HepG2 (cell line): ENCODE measurements around the gene POU4F2. TPM values are rescaled to one million over a fixed set of nuclear protein-coding genes. Genes with fewer than 3 reads are reported as not detected.

Source experiments
- ATAC-seq: fragments of 200-7000 bp; cut with Tn5 transposase; 3 replicates; pipeline ENCODE4 v1.9.1; 2020; ENCODE audit warnings: mild to moderate bottlenecking, moderate library complexity
- BruUV-seq: library from RNA; stranded (reverse); fragments of 400-500 nt; replicated peaks from 2 replicates; lab custom pipeline; 2021; lab: Mats Ljungman, UMichigan
- CTCF ChIA-PET: fragments of 300-600 bp; formaldehyde crosslinking; extraction: SDS; loops from one replicate; lab custom pipeline; 2021; ENCODE audit warnings: low total read pairs, inconsistent platforms, low intra/inter-chr PET ratio; lab: Yijun Ruan, JAX
- POLR2A ChIA-PET: fragments of 350-600 bp; sonication (Branson Sonifier 250); formaldehyde crosslinking; loops from one replicate; lab custom pipeline; 2020; ENCODE audit warnings: antibody characterized with exemption, inconsistent platforms; lab: Yijun Ruan, JAX
- DNase-seq: peaks from one replicate; pipeline ENCODE4 v3.0.0-alpha.2; 2015; ENCODE audit warnings: low spot score
- FAIRE-seq: peaks from 3 replicates; lab custom pipeline; 2011; peaks lifted over from hg19 to GRCh38; lab: Jason Lieb, UNC
- H2AFZ ChIP-seq: one replicate; pipeline ENCODE4 v1.6.1; 2011; ENCODE audit warnings: low read length, inconsistent platforms
- H3K27ac ChIP-seq: fragments of 300-600 bp; 3 replicates; pipeline ENCODE4 v1.8.0; 2011; ENCODE audit warnings: mixed run types, mild to moderate bottlenecking, mixed read lengths, low read length, inconsistent platforms; ENCODE audit not compliant: insufficient read depth; ENCODE audit errors: extremely low read length
- H3K27me3 ChIP-seq, 2 experiments: fragments of 200-600 bp in 1 of 2; 2 replicates in 1 of 2; 3 replicates in 1 of 2; pipeline versions ENCODE4 v1.6.0 to v1.8.0; 2011; ENCODE audit warnings: low read length in 2 of 2, mild to moderate bottlenecking in 2 of 2, moderate library complexity in 2 of 2, inconsistent platforms in 1 of 2; ENCODE audit not compliant: insufficient read depth in 2 of 2, control insufficient read depth in 1 of 2
- H3K36me3 ChIP-seq, 2 experiments: fragments of 200-600 bp in 1 of 2; replicated peaks in 1 of 2; 2 replicates in 1 of 2; 3 replicates in 1 of 2; pipeline versions ENCODE4 v1.5.1 to v1.8.0; 2011; ENCODE audit warnings: low read length in 2 of 2, inconsistent platforms in 1 of 2; ENCODE audit not compliant: insufficient read depth in 2 of 2, control insufficient read depth in 1 of 2
- H3K4me1 ChIP-seq: 2 replicates; pipeline ENCODE4 v1.5.1; 2012; ENCODE audit warnings: low read length, inconsistent platforms; ENCODE audit not compliant: insufficient read depth
- H3K4me2 ChIP-seq: 2 replicates; pipeline ENCODE4 v1.6.0; 2011; ENCODE audit warnings: low read depth, low read length, inconsistent platforms
- H3K4me3 ChIP-seq, 3 experiments: fragments of 200-600 bp in 1 of 3; sonication (generic), shearing (Covaris generic) in 1 of 3; replicated peaks in 1 of 3; 2 replicates each; pipeline ENCODE4 v1.5.1; 2011 to 2016; ENCODE audit warnings: low read length in 3 of 3, inconsistent platforms in 2 of 3, low read depth in 2 of 3, mild to moderate bottlenecking in 2 of 3, control low read depth in 1 of 3, mixed read lengths in 1 of 3; ENCODE audit not compliant: insufficient read depth in 1 of 3
- H3K79me2 ChIP-seq: one replicate; pipeline ENCODE4 v1.6.1; 2011; ENCODE audit warnings: low read length, inconsistent platforms; ENCODE audit not compliant: insufficient read depth
- H3K9ac ChIP-seq: 2 replicates; pipeline ENCODE4 v1.6.0; 2011; ENCODE audit warnings: mild to moderate bottlenecking, low read depth, low read length, inconsistent platforms; ENCODE audit not compliant: insufficient read depth
- H3K9me3 ChIP-seq: 2 replicates; pipeline ENCODE4 v1.5.1; 2012; ENCODE audit warnings: mild to moderate bottlenecking, low read length
- H4K20me1 ChIP-seq: 2 replicates; pipeline ENCODE4 v1.6.0; 2011; ENCODE audit warnings: inconsistent platforms, mild to moderate bottlenecking, low read length, moderate library complexity; ENCODE audit not compliant: insufficient read depth
- AFF4 ChIP-seq: sonication (generic); formaldehyde crosslinking; IDR thresholded peaks from 2 replicates; pipeline ENCODE4 v1.4.0; 2020; ENCODE audit warnings: missing genetic modification reagents
- AHR ChIP-seq: IDR thresholded peaks from 2 replicates; pipeline ENCODE4 v1.6.1; 2018; ENCODE audit warnings: missing genetic modification reagents, missing compliant biosample characterization
- FOXM1 ChIP-seq: sonication (generic); formaldehyde crosslinking; IDR thresholded peaks from 2 replicates; pipeline ENCODE4 v1.5.0; 2020; ENCODE audit warnings: missing genetic modification reagents
- MYNN ChIP-seq: sonication (generic); formaldehyde crosslinking; IDR thresholded peaks from 2 replicates; pipeline ENCODE4 v1.4.0; 2020; ENCODE audit warnings: mild to moderate bottlenecking, low read depth, missing genetic modification reagents
- RBAK ChIP-seq: sonication (generic); formaldehyde crosslinking; IDR thresholded peaks from 2 replicates; pipeline ENCODE4 v1.5.1; 2020; ENCODE audit warnings: mild to moderate bottlenecking, missing genetic modification reagents
- RBM39 ChIP-seq: fragments of 200-400 bp; formaldehyde crosslinking; IDR thresholded peaks from one replicate; pipeline ENCODE4 v1.6.1; 2018; ENCODE audit warnings: antibody characterized with exemption, mild to moderate bottlenecking, low read depth, low read length; ENCODE audit not compliant: poor library complexity, severe bottlenecking
- ZBTB38 ChIP-seq: sonication (generic); formaldehyde crosslinking; IDR thresholded peaks from 2 replicates; pipeline ENCODE4 v1.5.1; 2020; ENCODE audit warnings: mild to moderate bottlenecking, missing genetic modification reagents
- ZNF17 ChIP-seq: sonication (generic); formaldehyde crosslinking; IDR thresholded peaks from 2 replicates; pipeline ENCODE4 v1.5.0; 2020; ENCODE audit warnings: mild to moderate bottlenecking, missing genetic modification reagents
- ZNF576 ChIP-seq: sonication (generic); formaldehyde crosslinking; IDR thresholded peaks from 2 replicates; pipeline ENCODE4 v1.4.0; 2020; ENCODE audit warnings: mild to moderate bottlenecking, missing genetic modification reagents
- ZNF7 ChIP-seq: IDR thresholded peaks from 2 replicates; pipeline ENCODE4 v1.6.1; 2016; ENCODE audit warnings: missing biosample characterization, missing genetic modification reagents
- WGBS: methylation state at CpG from one replicate; pipeline ENCODE4 v1.1.6; 2017; ENCODE audit warnings: low lambda C conversion rate; 5-methylcytosine and 5-hydroxymethylcytosine counted together
- in situ Hi-C: cut with HindIII; loops from 2 replicates; pipeline ENCODE4 v1.10.0; 2017; ENCODE audit warnings: low pct_unique_long_range_greater_than_20kb; ENCODE audit not compliant: extremely low pct_ligation_motif_present
- intact Hi-C: fragments of 100-400 bp; cut with micrococcal nuclease; formaldehyde crosslinking; loops from one replicate; pipeline ENCODE4 v1.10.0; 2022; ENCODE audit not compliant: unreplicated experiment
- polyA plus RNA-seq, 8 experiments: library from polyadenylated mRNA; depleted of rRNA in 3 of 8; stranded (reverse) in 7 of 8; unstranded in 1 of 8; fragments of >200 nt; fragmentation: Illumina TruSeq in 4 of 8; extraction: Trizol in 4 of 8; gene quantifications; 2 replicates each; pipeline versions ENCODE4 v1.2.1 to v1.2.3, GENCODE V29; 2011 to 2016; ENCODE audit warnings: low read depth in 4 of 8, missing spikeins in 1 of 8, mixed read lengths in 1 of 8; ENCODE audit not compliant: insufficient read depth in 1 of 8
- total RNA-seq, 5 experiments: library from RNA; depleted of rRNA; stranded (reverse); fragments of >200 nt; fragmentation: Illumina TruSeq; extraction: Trizol; gene quantifications; 2 replicates each; pipeline ENCODE4 v1.2.3, GENCODE V29; 2016; ENCODE audit warnings: low read depth in 1 of 5

Gene POU4F2
- total and polyA plus RNA-seq, 2 of the 13 experiments (the other 11 are each of a cell fraction or from before 2014, with no cell fraction given) = not detected

GRCh38 chr4:146641762-146642161 lies 3.1 kb downstream of the POU4F2 start:
- no peak overlapping the region for H2AFZ ChIP-seq
- no peaks in the 10 kb centered on the region for H3K79me2 ChIP-seq
- H3K36me3 ChIP-seq = no peaks in the 10 kb centered on the region
- no peaks in the 10 kb centered on the region for H3K9me3 ChIP-seq
- H3K9ac ChIP-seq = no peak overlapping the region
- ATAC-seq (no peak), DNase-seq (no peak)
- H4K20me1 ChIP-seq = no peaks in the 10 kb centered on the region
- intact Hi-C loops = no loop called here
- TF ChIP-seq AFF4 (CRISPR knock-in tag) = no peak
- no peak for TF ChIP-seq ZNF17 (CRISPR knock-in tag)
- no peak for TF ChIP-seq RBM39
- TF ChIP-seq RBAK (CRISPR knock-in tag) = no peak
- TF ChIP-seq ZBTB38 = no peak
- no peak for TF ChIP-seq AHR
- TF ChIP-seq ZNF7 = no peak
- no peak for TF ChIP-seq ZNF576 (CRISPR knock-in tag)
- no peak for TF ChIP-seq FOXM1 (CRISPR knock-in tag)
- TF ChIP-seq MYNN (CRISPR knock-in tag) = no peak
- TF ChIP-seq, all 625 proteins: peak for 0
- H3K4me2 ChIP-seq = no peak overlapping the region
- in situ Hi-C loops = no loop called here
- no peaks in the 10 kb centered on the region for H3K4me1 ChIP-seq
- CTCF ChIA-PET = no interaction called here
- peaks cover 0 to 1% of the 10 kb centered on the region in 2 experiments; a peak in 2 of 5 replicates for H3K27me3 ChIP-seq
- no peak overlapping the region for H3K27ac ChIP-seq
- WGBS = 3% methylated on average over 3 of the region's 3 CpGs
- BruUV-seq = no TSS peak
- POLR2A ChIA-PET = no interaction called here
- no peak overlapping the region for H3K4me3 ChIP-seq
- no peak for FAIRE-seq
